OCI-LY7 (cell line): ENCODE data around the gene TGFBRAP1.

Source experiments
- CTCF ChIP-seq: fragments of 200-600 bp; sonication (generic); conservative IDR thresholded peaks from 2 replicates; pipeline ENCODE4 v1.5.1; 2014; ENCODE audit warnings: mild to moderate bottlenecking, antibody characterized with exemption, low read length, moderate library complexity, mixed read lengths
- EZH2phosphoT487 ChIP-seq: fragments of 200-600 bp; sonication (generic); IDR thresholded peaks from 2 replicates; pipeline ENCODE4 v1.6.1; 2018; ENCODE audit warnings: low read depth, borderline replicate concordance, mild to moderate bottlenecking, mixed run types, antibody characterized with exemption, low read length, moderate library complexity, mixed read lengths

DNA sequence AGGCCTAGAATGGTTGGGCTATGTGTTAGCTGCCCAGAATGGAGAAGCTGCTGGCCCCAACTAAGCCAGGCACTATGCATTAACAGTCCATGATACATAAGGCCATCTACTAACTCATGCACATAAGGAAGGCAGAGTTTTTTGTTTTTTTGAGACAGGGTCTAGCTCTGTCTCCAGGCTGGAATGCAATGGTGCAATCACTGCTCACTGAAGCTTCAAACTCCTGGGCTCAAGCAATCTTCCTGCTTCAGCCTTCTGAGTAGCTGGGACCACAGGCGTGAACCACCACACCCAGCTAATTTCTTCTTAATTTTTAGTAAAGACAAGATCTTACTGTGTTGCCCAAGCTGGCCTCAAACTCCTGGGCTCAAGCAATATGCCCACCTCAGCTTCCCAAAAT, 50.4 kb downstream of the TGFBRAP1 start:
- no peak for TF ChIP-seq CTCF
- no peak for TF ChIP-seq EZH2phosphoT487
